Measurements from ENCODE around the gene IPPK. TPM values are rescaled to one million over a fixed set of nuclear protein-coding genes. Genes with fewer than 3 reads are reported as not detected.

IPPK gene
- total RNA-seq, 1 donor from 2014 or later: 39.5 TPM

- H3K4me3 ChIP-seq: no peak overlapping the region
- H3K9me3 ChIP-seq: no peaks in the 10 kb centered on the region
- peaks cover 11% of the 10 kb centered on the region for H3K4me1 ChIP-seq
- DNase-seq (ENCODE audit: extremely low spot score in 2 of 2): no peak
- H3K36me3 ChIP-seq: peaks cover 0 to 31% of the 10 kb centered on the region in 2 donors
- no peaks in the 10 kb centered on the region for H3K27me3 ChIP-seq
- H3K27ac ChIP-seq: peak overlapping the region; percentile 30
- intact Hi-C loops (cut with DNase I): no loop called here
- TF ChIP-seq POLR2AphosphoS5 (IDR thresholded peaks at IDR 0.05; ENCODE audit: insufficient read depth in 1 of 2, low read depth in 1 of 2) (no peak), POLR2A (IDR thresholded peaks at IDR 0.05) (no peak), CTCF (IDR thresholded peaks at IDR 0.05) (no peak)
Observed at GRCh38 chr9:92709954-92710353, 40.0 kb upstream of the IPPK start.

- H3K27me3 ChIP-seq: no peaks in the 10 kb centered on the region
- H3K4me3 ChIP-seq: no peak overlapping the region
- peaks cover 0 to 23% of the 10 kb centered on the region in 2 donors for H3K36me3 ChIP-seq
- no peak overlapping the region for H3K27ac ChIP-seq
- TF ChIP-seq POLR2A (IDR thresholded peaks at IDR 0.05) (no peak), CTCF (IDR thresholded peaks at IDR 0.05) (no peak)
- H3K4me1 ChIP-seq: peaks cover 10% of the 10 kb centered on the region
- no peak for DNase-seq (ENCODE audit: extremely low spot score in 2 of 2)
- intact Hi-C loops (cut with DNase I): no loop called here
- no peaks in the 10 kb centered on the region for H3K9me3 ChIP-seq
Observed at GRCh38 chr9:92709240-92709639, 39.3 kb upstream of the IPPK start.

- peaks cover 0 to 6% of the 10 kb centered on the region in 2 donors for H3K36me3 ChIP-seq
- no peak overlapping the region for H3K4me3 ChIP-seq
- H3K9me3 ChIP-seq: no peaks in the 10 kb centered on the region
- H3K27ac ChIP-seq: no peak overlapping the region
- no peaks in the 10 kb centered on the region for H3K27me3 ChIP-seq
- intact Hi-C loops (cut with DNase I): no loop called here
- no peak for DNase-seq (ENCODE audit: extremely low spot score in 2 of 2)
- peaks cover 10% of the 10 kb centered on the region for H3K4me1 ChIP-seq
- no peak for TF ChIP-seq POLR2A (IDR thresholded peaks at IDR 0.05)
- no peak for TF ChIP-seq CTCF (IDR thresholded peaks at IDR 0.05)
- TF ChIP-seq POLR2AphosphoS5 (IDR thresholded peaks at IDR 0.05; ENCODE audit: insufficient read depth in 1 of 2, low read depth in 1 of 2): no peak
Observed at GRCh38 chr9:92707530-92707929, 37.6 kb upstream of the IPPK start.

DNA sequence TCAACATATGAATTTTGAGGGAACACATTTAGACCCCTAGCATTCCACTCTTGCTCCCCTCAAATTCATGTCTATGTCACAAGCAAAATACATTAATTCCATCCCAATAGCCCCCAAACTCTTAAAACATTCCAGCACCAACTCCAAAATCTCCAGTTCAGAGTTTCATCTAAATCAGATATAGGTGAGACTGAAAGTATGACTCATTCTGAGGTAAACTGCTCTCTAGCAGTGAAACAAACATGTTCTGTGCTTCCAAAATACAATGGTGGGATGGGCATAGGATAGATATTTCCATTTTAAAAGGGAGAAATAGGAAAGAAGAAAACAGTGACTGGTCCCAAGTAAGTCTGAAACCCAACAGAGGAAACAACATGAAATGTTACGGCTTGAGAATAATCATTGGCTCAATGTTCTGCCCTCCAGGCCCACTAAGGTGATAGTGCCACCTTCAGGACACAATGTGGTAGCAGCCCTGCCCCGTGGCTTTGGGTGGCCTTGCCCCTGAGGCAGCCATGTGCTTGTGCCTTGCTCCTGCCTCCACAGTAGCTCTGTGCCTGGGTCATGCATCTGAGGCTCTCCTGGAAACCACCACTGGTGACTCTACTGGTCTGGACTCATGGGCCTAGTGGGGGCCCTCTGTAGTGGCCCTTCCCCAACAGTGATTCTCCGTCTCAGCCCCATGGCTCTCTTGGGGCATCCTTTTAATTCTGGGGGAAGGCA, 36.4 kb upstream of the IPPK start:
- no peak for DNase-seq (ENCODE audit: extremely low spot score in 2 of 2)
- Histone ChIP-seq H3K36me3 (no peaks in the 10 kb centered on the region), H3K4me3 (no peak overlapping the region), H3K4me1 (peaks cover 10% of the 10 kb centered on the region), H3K9me3 (no peaks in the 10 kb centered on the region), H3K27ac (peak overlapping the region; percentile 66), H3K27me3 (no peaks in the 10 kb centered on the region)
- TF ChIP-seq CTCF (IDR thresholded peaks at IDR 0.05) (no peak), POLR2AphosphoS5 (IDR thresholded peaks at IDR 0.05; ENCODE audit: insufficient read depth in 1 of 2, low read depth in 1 of 2) (peak in 1 of 2 donors; percentile 41)
- intact Hi-C loops (cut with DNase I): no loop called here

DNA sequence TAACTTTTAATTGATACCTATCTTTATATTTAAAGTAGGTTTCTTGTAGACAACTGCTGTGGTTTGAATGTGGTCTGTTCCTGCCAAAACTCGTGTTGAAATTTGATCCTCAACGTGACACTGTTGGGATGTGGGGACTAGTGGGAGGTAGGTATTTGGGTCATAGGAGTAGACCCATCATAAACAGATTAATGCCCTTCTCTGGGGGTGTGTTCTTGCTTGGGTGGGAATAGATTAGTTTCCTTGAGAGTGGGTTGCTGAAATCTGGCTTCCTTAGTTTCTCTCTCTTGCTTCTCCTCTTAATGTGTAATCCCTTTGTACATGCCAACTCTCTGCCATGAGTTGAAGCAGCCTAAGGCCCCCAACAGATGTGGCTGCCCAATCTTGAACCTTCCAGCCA, 34.6 kb upstream of the IPPK start:
- no peaks in the 10 kb centered on the region for H3K27me3 ChIP-seq
- DNase-seq (ENCODE audit: extremely low spot score in 2 of 2): no peak
- no peak for TF ChIP-seq POLR2AphosphoS5 (IDR thresholded peaks at IDR 0.05; ENCODE audit: insufficient read depth in 1 of 2, low read depth in 1 of 2)
- no peak for TF ChIP-seq POLR2A (IDR thresholded peaks at IDR 0.05)
- no peak for TF ChIP-seq CTCF (IDR thresholded peaks at IDR 0.05)
- H3K27ac ChIP-seq: no peak overlapping the region
- H3K4me3 ChIP-seq: no peak overlapping the region
- H3K4me1 ChIP-seq: no peaks in the 10 kb centered on the region
- intact Hi-C loops (cut with DNase I): no loop called here
- no peaks in the 10 kb centered on the region for H3K9me3 ChIP-seq
- no peaks in the 10 kb centered on the region for H3K36me3 ChIP-seq
